Endothelial cell of umbilical vein (primary cell): Measurements from ENCODE around the gene NFATC4. TPM values are rescaled to one million over a fixed set of nuclear protein-coding genes. Genes with fewer than 3 reads are reported as not detected.
A peak's percentile ranks its signal among the peaks of the same experiment; 100 is the strongest.

Source experiments
- BruUV-seq: library from RNA; stranded (reverse); fragments of 400-500 nt; replicated peaks from 2 replicates; lab custom pipeline; 2021; lab: Mats Ljungman, UMichigan
- CTCF ChIA-PET: fragments of 300-600, 350-600 bp; sonication (Branson Sonifier 250); formaldehyde crosslinking; loops from one replicate; lab custom pipeline; 2021; ENCODE audit warnings: antibody characterized with exemption, inconsistent platforms; lab: Charles Lee
- POLR2A ChIA-PET: fragments of 300-600, 350-600 bp; sonication (Branson Sonifier 250); formaldehyde crosslinking; loops from one replicate; lab custom pipeline; 2021; ENCODE audit warnings: antibody characterized with exemption, inconsistent platforms; lab: Charles Lee
- DNase-seq: peaks from one replicate; pipeline ENCODE4 v3.0.0-alpha.2; 2011; ENCODE audit warnings: low read depth, low spot score
- FAIRE-seq: peaks from 2 replicates; lab custom pipeline; 2011; peaks lifted over from hg19 to GRCh38; lab: Jason Lieb, UNC
- H2AFZ ChIP-seq: 2 replicates; pipeline ENCODE4 v1.6.0; 2012; ENCODE audit warnings: low read depth, low read length, control low read depth, inconsistent platforms
- H3K27ac ChIP-seq: 2 replicates; pipeline ENCODE4 v1.5.1; 2011; ENCODE audit warnings: low read depth, mild to moderate bottlenecking, control low read depth, low read length, moderate library complexity; ENCODE audit not compliant: insufficient read depth
- H3K27me3 ChIP-seq, 2 experiments: 2 replicates each; pipeline versions ENCODE4 v1.6.0 to v1.6.1; 2011; ENCODE audit warnings: low read length in 2 of 2, mixed read lengths in 1 of 2; ENCODE audit not compliant: control insufficient read depth in 2 of 2, insufficient read depth in 2 of 2
- H3K36me3 ChIP-seq, 2 experiments: 2 replicates in 1 of 2; 3 replicates in 1 of 2; pipeline ENCODE4 v1.5.1; 2011; ENCODE audit warnings: low read length in 2 of 2, mild to moderate bottlenecking in 1 of 2, moderate library complexity in 1 of 2; ENCODE audit not compliant: control insufficient read depth in 2 of 2, insufficient read depth in 2 of 2; ENCODE audit errors: extremely low read depth in 1 of 2
- H3K4me1 ChIP-seq: 3 replicates; pipeline ENCODE4 v1.5.1; 2011; ENCODE audit warnings: mild to moderate bottlenecking, low read length; ENCODE audit not compliant: control insufficient read depth, insufficient read depth; ENCODE audit errors: extremely low read depth
- H3K4me2 ChIP-seq: 2 replicates; pipeline ENCODE4 v1.6.1; 2011; ENCODE audit warnings: low read length, control low read depth, mixed read lengths; ENCODE audit not compliant: insufficient read depth
- H3K4me3 ChIP-seq, 3 experiments: fragments of 200-600 bp in 1 of 3; sonication (generic), shearing (Covaris generic) in 1 of 3; replicated peaks in 1 of 3; 2 replicates each; pipeline ENCODE4 v1.5.1; 2011 to 2016; ENCODE audit warnings: control low read depth in 3 of 3, low read length in 3 of 3, mild to moderate bottlenecking in 2 of 3, inconsistent platforms in 1 of 3, low read depth in 1 of 3, moderate library complexity in 1 of 3; ENCODE audit not compliant: insufficient read depth in 1 of 3
- H3K79me2 ChIP-seq: 2 replicates; pipeline ENCODE4 v1.6.0; 2012; ENCODE audit warnings: low read length, inconsistent platforms; ENCODE audit not compliant: control insufficient read depth, insufficient read depth
- H3K9ac ChIP-seq: replicated peaks from 2 replicates; pipeline ENCODE3; 2011; ENCODE audit warnings: low read length, control low read depth; ENCODE audit not compliant: insufficient read depth; ENCODE audit errors: extremely low read depth
- H3K9me1 ChIP-seq: replicated peaks from 3 replicates; pipeline ENCODE4 v1.6.0; 2011; ENCODE audit warnings: mild to moderate bottlenecking, low read length; ENCODE audit not compliant: control insufficient read depth, insufficient read depth; ENCODE audit errors: extremely low read depth
- H3K9me3 ChIP-seq: replicated peaks from 2 replicates; pipeline ENCODE4 v1.5.1; 2012; ENCODE audit warnings: low read length, inconsistent platforms; ENCODE audit not compliant: control insufficient read depth, insufficient read depth
- H4K20me1 ChIP-seq: replicated peaks from 2 replicates; pipeline ENCODE3; 2011; ENCODE audit warnings: mild to moderate bottlenecking, low read length; ENCODE audit not compliant: control insufficient read depth, insufficient read depth; ENCODE audit errors: extremely low read depth
- EZH2 ChIP-seq: IDR thresholded peaks from 2 replicates; pipeline ENCODE4 v1.6.1; 2012; ENCODE audit warnings: borderline replicate concordance, low read depth, mild to moderate bottlenecking, moderate library complexity, low read length, inconsistent platforms; ENCODE audit not compliant: severe bottlenecking
- FOS ChIP-seq: IDR thresholded peaks from 2 replicates; pipeline ENCODE4 v1.6.1; 2011; ENCODE audit warnings: mild to moderate bottlenecking, low read length, moderate library complexity, borderline replicate concordance; ENCODE audit not compliant: insufficient read depth
- GATA2 ChIP-seq: IDR thresholded peaks from 2 replicates; pipeline ENCODE4 v1.7.0; 2011; ENCODE audit warnings: low read depth, mild to moderate bottlenecking, moderate library complexity, mixed read lengths, low read length; ENCODE audit not compliant: insufficient read length, insufficient read depth
- JUN ChIP-seq: IDR thresholded peaks from 2 replicates; pipeline ENCODE4 v1.6.1; 2011; ENCODE audit warnings: borderline replicate concordance, low read depth; ENCODE audit not compliant: insufficient read length, insufficient read depth
- MYC ChIP-seq: IDR thresholded peaks from one replicate; pipeline ENCODE4 v1.6.1; 2011; ENCODE audit warnings: mild to moderate bottlenecking, low read depth, low read length
- POLR2A ChIP-seq: IDR thresholded peaks from 2 replicates; pipeline ENCODE4 v1.6.1; 2012; ENCODE audit warnings: low read depth, mild to moderate bottlenecking, control low read depth, low read length
- POLR2AphosphoS5 ChIP-seq: IDR thresholded peaks from 2 replicates; pipeline ENCODE4 v1.6.1; 2012; ENCODE audit warnings: low read depth, mild to moderate bottlenecking, control low read depth, low read length, moderate library complexity; ENCODE audit not compliant: insufficient read depth
- dilution Hi-C: fragments of 300-500 bp; cut with MboI; formaldehyde crosslinking; loops from one replicate; pipeline ENCODE4 v1.15.0; 2019; ENCODE audit warnings: low sequenced_read_pairs; ENCODE audit not compliant: extremely low pct_ligation_motif_present
- intact Hi-C: fragments of 100-400 bp; cut with micrococcal nuclease; formaldehyde crosslinking; loops from one replicate; pipeline ENCODE4 v1.10.0; 2022
- polyA plus RNA-seq, 4 experiments: library from polyadenylated mRNA; depleted of rRNA in 3 of 4; stranded (reverse) in 3 of 4; unstranded in 1 of 4; fragments of >200 nt; gene quantifications; 2 replicates each; pipeline versions ENCODE4 v1.2.1 to v1.2.3, GENCODE V29; 2011 to 2012; ENCODE audit warnings: missing spikeins in 1 of 4
- total RNA-seq: library from RNA; stranded (reverse); gene quantifications from 2 replicates; pipeline ENCODE4 v1.2.3, GENCODE V29; 2021
- TF ChIP-seq, protein P1 (sequence below): IDR thresholded peaks from 2 replicates; pipeline ENCODE4 v1.6.1; 2011; ENCODE audit not compliant: insufficient read depth, insufficient read length
- TF ChIP-seq, protein P2 (sequence below), 2 donors: IDR thresholded peaks; 1 replicate in 1 of 2; 2 replicates in 1 of 2; pipeline ENCODE4 v1.5.1; 2011; ENCODE audit warnings: low read length in 2 of 2, mild to moderate bottlenecking in 2 of 2, moderate library complexity in 2 of 2, control low read depth in 1 of 2, inconsistent platforms in 1 of 2, low read depth in 1 of 2; ENCODE audit not compliant: insufficient read depth in 1 of 2; ENCODE audit errors: extremely low read depth in 1 of 2

Gene NFATC4
- total and polyA plus RNA-seq, 2 donors (not counting 3 experiments of a cell fraction or from before 2014, with no cell fraction given) = 79.5 to 88.1 TPM

DNA sequence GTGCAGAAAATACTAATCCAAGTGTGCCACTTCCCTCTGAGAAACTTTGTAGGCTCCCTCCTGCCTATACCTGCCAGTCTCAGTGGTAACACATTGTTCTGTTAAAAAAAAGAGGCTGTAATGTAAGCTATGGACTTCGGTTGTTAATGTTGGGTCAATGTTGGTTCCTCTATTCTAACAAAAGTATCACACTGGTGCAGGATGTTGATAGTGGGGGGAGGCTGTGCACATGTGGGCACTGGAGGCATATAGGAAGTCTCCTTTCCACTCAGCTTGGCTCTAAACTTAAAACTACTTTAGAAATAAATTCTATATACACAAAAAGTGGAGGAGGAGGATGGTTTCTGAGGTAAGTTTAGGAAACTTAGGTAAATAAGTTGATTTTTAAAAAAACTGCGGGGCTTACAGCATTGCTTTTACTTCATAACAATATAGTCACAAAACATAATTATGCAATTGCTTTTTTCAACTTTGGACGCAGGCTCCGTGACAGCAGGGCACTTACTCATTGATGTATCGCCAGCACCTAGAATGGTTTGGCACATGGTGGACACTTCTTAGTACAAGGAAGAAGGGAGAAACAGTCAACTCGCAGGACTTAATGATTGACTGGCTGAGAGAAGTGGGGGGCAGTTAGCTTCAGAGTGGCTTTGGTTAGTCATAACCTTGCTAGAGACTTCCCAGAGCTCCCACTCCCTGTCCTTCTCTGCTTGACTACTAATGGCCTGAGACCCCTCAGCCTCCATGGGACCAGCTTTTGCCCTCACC is 22.9 kb downstream of the NFATC4 start:
- FAIRE-seq (no peak), DNase-seq (peak; percentile 10)
- intact Hi-C loops (no loop called here), dilution Hi-C loops (no loop called here)
- Histone ChIP-seq H3K9me1 (no peaks in the 10 kb centered on the region), H3K27ac (no peak overlapping the region), H3K27me3 (peaks cover 0 to 6% of the 10 kb centered on the region in 2 experiments), H4K20me1 (no peaks in the 10 kb centered on the region), H3K36me3 (no peaks in the 10 kb centered on the region), H3K9me3 (no peaks in the 10 kb centered on the region), H3K79me2 (no peaks in the 10 kb centered on the region), H2AFZ (no peak overlapping the region), H3K4me3 (no peak overlapping the region), H3K4me1 (peaks cover 23% of the 10 kb centered on the region), H3K4me2 (no peak overlapping the region), H3K9ac (no peak overlapping the region)
- TF ChIP-seq, protein P1, sequence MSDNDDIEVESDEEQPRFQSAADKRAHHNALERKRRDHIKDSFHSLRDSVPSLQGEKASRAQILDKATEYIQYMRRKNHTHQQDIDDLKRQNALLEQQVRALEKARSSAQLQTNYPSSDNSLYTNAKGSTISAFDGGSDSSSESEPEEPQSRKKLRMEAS = no peak
- TF ChIP-seq GATA2 (no peak), FOS (no peak), MYC (no peak), JUN (no peak), EZH2 (no peak), POLR2AphosphoS5 (no peak), POLR2A (no peak)
- TF ChIP-seq, protein P2, sequence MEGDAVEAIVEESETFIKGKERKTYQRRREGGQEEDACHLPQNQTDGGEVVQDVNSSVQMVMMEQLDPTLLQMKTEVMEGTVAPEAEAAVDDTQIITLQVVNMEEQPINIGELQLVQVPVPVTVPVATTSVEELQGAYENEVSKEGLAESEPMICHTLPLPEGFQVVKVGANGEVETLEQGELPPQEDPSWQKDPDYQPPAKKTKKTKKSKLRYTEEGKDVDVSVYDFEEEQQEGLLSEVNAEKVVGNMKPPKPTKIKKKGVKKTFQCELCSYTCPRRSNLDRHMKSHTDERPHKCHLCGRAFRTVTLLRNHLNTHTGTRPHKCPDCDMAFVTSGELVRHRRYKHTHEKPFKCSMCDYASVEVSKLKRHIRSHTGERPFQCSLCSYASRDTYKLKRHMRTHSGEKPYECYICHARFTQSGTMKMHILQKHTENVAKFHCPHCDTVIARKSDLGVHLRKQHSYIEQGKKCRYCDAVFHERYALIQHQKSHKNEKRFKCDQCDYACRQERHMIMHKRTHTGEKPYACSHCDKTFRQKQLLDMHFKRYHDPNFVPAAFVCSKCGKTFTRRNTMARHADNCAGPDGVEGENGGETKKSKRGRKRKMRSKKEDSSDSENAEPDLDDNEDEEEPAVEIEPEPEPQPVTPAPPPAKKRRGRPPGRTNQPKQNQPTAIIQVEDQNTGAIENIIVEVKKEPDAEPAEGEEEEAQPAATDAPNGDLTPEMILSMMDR (IDR thresholded peaks at IDR 0.05; ENCODE audit: extremely low read depth in 1 of 2, insufficient read depth in 1 of 2, low read depth in 1 of 2, low read length in 2 of 2) = no peak
- ChIA-PET CTCF (interaction anchor here (1.3 to 3.0 kb wide), 2 partner anchors 41 to 57 kb away, joined by 5 to 17 read pairs; no protein-coding TSS in a partner anchor), POLR2A (no interaction called here)
- BruUV-seq = no TSS peak
